Osteocyte (in vitro differentiated cells): ENCODE results near the gene CELF3. TPM values are rescaled to one million over a fixed set of nuclear protein-coding genes. Genes with fewer than 3 reads are reported as not detected.

Experiments used
- DNase-seq: peaks from one replicate; pipeline ENCODE4 v3.0.0; 2021; ENCODE audit warnings: mixed read lengths; ENCODE audit not compliant: unreplicated experiment; ENCODE audit errors: extremely low spot score
- H3K27ac Mint-ChIP-seq: one replicate; pipeline ENCODE4 v1.8.0; 2021; ENCODE audit warnings: mild to moderate bottlenecking, mixed read lengths; ENCODE audit not compliant: unreplicated experiment
- H3K27me3 Mint-ChIP-seq: one replicate; pipeline ENCODE4 v1.8.0; 2021; ENCODE audit warnings: mixed read lengths; ENCODE audit not compliant: unreplicated experiment
- H3K36me3 Mint-ChIP-seq: one replicate; pipeline ENCODE4 v1.8.0; 2021; ENCODE audit warnings: mixed read lengths; ENCODE audit not compliant: unreplicated experiment
- H3K4me1 Mint-ChIP-seq: one replicate; pipeline ENCODE4 v1.8.0; 2021; ENCODE audit warnings: mixed read lengths; ENCODE audit not compliant: unreplicated experiment
- H3K4me3 Mint-ChIP-seq: one replicate; pipeline ENCODE4 v1.8.0; 2021; ENCODE audit warnings: mild to moderate bottlenecking, moderate library complexity, mixed read lengths; ENCODE audit not compliant: unreplicated experiment
- H3K9me3 Mint-ChIP-seq: one replicate; pipeline ENCODE4 v1.8.0; 2021; ENCODE audit warnings: mixed read lengths; ENCODE audit not compliant: unreplicated experiment
- CTCF ChIP-seq: fragments of 200-600 bp; sonication (generic); IDR thresholded peaks from 2 replicates; pipeline ENCODE4 v1.5.0; 2021; ENCODE audit warnings: antibody characterized with exemption, mild to moderate bottlenecking, moderate library complexity
- total RNA-seq: library from RNA; stranded (reverse); gene quantifications from 2 replicates; pipeline ENCODE4 v1.2.1, GENCODE V29; 2021

CELF3 gene
- total RNA-seq, 1 donor from 2014 or later: not detected

GRCh38 chr1:151715726-151716404, 738 bp downstream of the CELF3 start:
- peaks cover 23% of the 10 kb centered on the region for H3K4me1 Mint-ChIP-seq
- H3K27ac Mint-ChIP-seq: no peak overlapping the region
- H3K9me3 Mint-ChIP-seq: no peaks in the 10 kb centered on the region
- no peak for DNase-seq
- H3K4me3 Mint-ChIP-seq: no peak overlapping the region
- peaks cover 2% of the 10 kb centered on the region for H3K36me3 Mint-ChIP-seq
- no peak for TF ChIP-seq CTCF
- peaks cover 60% of the 10 kb centered on the region for H3K27me3 Mint-ChIP-seq

- Mint-ChIP-seq H3K4me3 (no peak overlapping the region), H3K4me1 (peaks cover 16% of the 10 kb centered on the region), H3K27me3 (peaks cover 57% of the 10 kb centered on the region), H3K36me3 (peaks cover 2% of the 10 kb centered on the region), H3K9me3 (no peaks in the 10 kb centered on the region), H3K27ac (no peak overlapping the region)
- DNase-seq: no peak
- no peak for TF ChIP-seq CTCF
Observed at GRCh38 chr1:151714820-151715725, 1.5 kb downstream of the CELF3 start.

GRCh38 chr1:151713874-151714273, 2.7 kb downstream of the CELF3 start:
- Mint-ChIP-seq H3K36me3 (no peaks in the 10 kb centered on the region), H3K27ac (no peak overlapping the region), H3K9me3 (no peaks in the 10 kb centered on the region), H3K4me1 (peaks cover 16% of the 10 kb centered on the region), H3K27me3 (peaks cover 48% of the 10 kb centered on the region), H3K4me3 (no peak overlapping the region)
- DNase-seq: no peak
- no peak for TF ChIP-seq CTCF

- Mint-ChIP-seq H3K9me3 (no peaks in the 10 kb centered on the region), H3K36me3 (no peaks in the 10 kb centered on the region), H3K27ac (no peak overlapping the region), H3K4me1 (peaks cover 13% of the 10 kb centered on the region), H3K4me3 (no peak overlapping the region), H3K27me3 (peaks cover 39% of the 10 kb centered on the region)
- DNase-seq: no peak
- TF ChIP-seq CTCF: no peak
Observed at GRCh38 chr1:151713044-151713443, 3.6 kb downstream of the CELF3 start.

- H3K4me3 Mint-ChIP-seq: no peak overlapping the region
Observed at GRCh38 chr1:151711951-151712350, 4.7 kb downstream of the CELF3 start.

More at GRCh38 chr1:151711951-151712350, 4.7 kb downstream of the CELF3 start:
- Mint-ChIP-seq H3K27me3 (peaks cover 28% of the 10 kb centered on the region), H3K27ac (no peak overlapping the region), H3K36me3 (no peaks in the 10 kb centered on the region), H3K9me3 (no peaks in the 10 kb centered on the region), H3K4me1 (peaks cover 4% of the 10 kb centered on the region)
- DNase-seq: no peak
- no peak for TF ChIP-seq CTCF
